Left lobe of liver (tissue), 2 donors: ENCODE data around the gene BAZ2B. TPM values are rescaled to one million over a fixed set of nuclear protein-coding genes. Genes with fewer than 3 reads are reported as not detected.
"Not testable (repeated sequence)": the region's sequence is repeated elsewhere in the genome, so short reads cannot be mapped to it uniquely, and the experiment has no call there.

Source experiments
- ATAC-seq: fragments of 200-7000 bp; cut with Tn5 transposase; one replicate; pipeline ENCODE4 v1.9.1; 2020; ENCODE audit warnings: mild to moderate bottlenecking, moderate library complexity
- DNase-seq: peaks from one replicate; pipeline ENCODE4 v3.0.0-alpha.2; 2020; ENCODE audit warnings: low spot score
- total RNA-seq: library from RNA; stranded (reverse); gene quantifications from one replicate; pipeline ENCODE4 v1.2.1, GENCODE V29; 2021
- donor health status: DM: no; HTN: no; CAD: no; lungs with moderate emphysema.
- donor health status: DM: no; HTN: yes; CAD: no.

Gene BAZ2B, protein sequence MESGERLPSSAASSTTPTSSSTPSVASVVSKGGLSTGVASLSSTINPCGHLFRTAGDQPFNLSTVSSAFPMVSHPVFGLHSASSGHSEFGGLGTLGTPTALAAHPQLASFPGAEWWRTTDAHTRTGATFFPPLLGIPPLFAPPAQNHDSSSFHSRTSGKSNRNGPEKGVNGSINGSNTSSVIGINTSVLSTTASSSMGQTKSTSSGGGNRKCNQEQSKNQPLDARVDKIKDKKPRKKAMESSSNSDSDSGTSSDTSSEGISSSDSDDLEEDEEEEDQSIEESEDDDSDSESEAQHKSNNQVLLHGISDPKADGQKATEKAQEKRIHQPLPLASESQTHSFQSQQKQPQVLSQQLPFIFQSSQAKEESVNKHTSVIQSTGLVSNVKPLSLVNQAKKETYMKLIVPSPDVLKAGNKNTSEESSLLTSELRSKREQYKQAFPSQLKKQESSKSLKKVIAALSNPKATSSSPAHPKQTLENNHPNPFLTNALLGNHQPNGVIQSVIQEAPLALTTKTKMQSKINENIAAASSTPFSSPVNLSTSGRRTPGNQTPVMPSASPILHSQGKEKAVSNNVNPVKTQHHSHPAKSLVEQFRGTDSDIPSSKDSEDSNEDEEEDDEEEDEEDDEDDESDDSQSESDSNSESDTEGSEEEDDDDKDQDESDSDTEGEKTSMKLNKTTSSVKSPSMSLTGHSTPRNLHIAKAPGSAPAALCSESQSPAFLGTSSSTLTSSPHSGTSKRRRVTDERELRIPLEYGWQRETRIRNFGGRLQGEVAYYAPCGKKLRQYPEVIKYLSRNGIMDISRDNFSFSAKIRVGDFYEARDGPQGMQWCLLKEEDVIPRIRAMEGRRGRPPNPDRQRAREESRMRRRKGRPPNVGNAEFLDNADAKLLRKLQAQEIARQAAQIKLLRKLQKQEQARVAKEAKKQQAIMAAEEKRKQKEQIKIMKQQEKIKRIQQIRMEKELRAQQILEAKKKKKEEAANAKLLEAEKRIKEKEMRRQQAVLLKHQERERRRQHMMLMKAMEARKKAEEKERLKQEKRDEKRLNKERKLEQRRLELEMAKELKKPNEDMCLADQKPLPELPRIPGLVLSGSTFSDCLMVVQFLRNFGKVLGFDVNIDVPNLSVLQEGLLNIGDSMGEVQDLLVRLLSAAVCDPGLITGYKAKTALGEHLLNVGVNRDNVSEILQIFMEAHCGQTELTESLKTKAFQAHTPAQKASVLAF (N-terminal part only)
- 20.0 TPM for total RNA-seq

DNA sequence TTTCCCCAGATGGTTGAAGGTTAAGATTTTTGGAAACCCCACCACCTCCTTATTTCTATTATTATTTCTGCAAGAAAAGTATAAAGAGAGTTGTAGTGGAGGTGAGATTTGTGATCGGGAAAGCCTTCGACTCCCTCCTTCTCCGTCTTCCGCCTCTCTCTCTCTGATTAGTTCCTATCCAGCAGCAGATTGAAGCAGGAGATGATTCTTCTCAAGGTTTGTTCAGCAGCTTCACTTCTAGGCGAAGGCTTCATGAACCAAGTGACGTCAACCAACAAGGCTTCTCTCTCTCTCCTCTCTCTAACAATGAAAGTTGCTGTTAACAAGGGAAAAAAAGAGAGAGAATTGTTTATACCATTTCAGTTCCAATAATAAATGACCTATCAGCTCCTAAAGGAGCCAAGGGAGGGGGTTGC lies at the start of gene BAZ2B:
Gene BAZ2B (minus strand): TSS at position 263 of the 416 bp plus-strand sequence. CDS start 137,829 bp downstream, outside the sequence.
- ATAC-seq (peak; percentile 50), DNase-seq (no peak)

DNA sequence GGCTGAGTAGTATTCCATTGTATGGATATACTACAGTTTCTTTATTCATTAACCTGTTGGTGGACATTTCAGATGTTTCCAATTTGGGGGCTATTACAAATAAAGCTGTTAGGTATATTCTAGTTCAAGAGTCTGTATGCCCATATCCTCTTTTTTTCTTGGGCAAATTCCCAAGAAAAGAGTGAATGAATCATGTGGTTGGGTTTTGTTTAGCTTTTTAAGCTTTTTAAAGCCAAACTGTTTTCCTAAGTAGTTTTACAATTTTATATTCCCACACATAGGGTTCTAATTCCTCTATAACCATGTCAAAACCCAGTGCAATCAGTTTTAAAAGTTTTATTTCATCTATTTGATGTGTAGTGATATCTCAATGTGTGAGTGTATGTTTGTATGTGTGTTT lies 44.9 kb upstream of the BAZ2B start:
- DNase-seq = no peak

DNA sequence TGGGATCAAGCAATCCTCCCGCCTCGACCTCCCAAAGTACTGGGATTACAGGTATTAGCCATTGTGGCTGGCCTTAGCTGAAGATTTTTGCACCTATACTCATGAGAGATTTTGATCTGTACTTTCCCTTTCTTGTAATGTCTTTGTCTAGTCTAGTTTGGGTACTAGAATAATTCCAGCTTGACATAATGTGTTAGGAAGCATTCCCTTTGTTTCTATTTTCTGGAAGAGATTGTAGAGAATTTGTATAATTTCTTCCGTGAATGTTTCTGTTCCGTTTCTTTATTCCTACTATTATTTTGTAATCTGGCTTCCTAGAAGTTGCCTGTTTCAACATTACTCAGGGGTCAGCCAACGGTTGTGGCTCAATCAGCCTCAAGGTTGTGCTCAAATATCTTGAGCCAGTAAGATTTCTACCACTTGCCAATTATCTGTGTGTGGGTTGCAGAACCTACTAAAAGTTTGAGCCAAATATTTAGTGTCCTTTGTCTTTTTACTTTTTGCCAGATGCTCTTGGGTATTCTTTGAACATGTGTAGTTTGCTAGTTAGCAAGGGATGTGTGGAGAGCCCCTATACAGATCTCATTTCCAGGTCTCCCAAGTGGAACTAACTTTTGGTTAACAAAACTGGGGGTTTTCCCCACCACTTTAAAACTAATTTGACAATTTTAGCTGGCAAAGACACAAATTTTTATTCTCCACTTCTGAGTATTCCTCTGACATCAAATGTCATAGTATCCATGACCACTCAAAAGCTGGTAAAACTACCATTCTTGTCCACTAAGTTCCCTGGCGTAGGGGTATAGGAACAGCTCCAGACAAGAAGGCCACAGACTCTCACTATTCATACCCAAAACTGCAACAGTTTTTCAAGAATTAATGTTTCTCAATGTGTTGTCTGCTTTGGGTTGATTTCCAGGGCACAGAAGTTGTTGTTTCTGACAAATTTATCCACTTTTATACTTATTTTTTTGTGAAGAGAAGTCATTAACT lies 42.8 kb upstream of the BAZ2B start:
- DNase-seq (no peak), ATAC-seq (peak; percentile 72)

More for the DNA sequence above, 44.9 kb upstream of the BAZ2B start:
- no peak for ATAC-seq

DNA sequence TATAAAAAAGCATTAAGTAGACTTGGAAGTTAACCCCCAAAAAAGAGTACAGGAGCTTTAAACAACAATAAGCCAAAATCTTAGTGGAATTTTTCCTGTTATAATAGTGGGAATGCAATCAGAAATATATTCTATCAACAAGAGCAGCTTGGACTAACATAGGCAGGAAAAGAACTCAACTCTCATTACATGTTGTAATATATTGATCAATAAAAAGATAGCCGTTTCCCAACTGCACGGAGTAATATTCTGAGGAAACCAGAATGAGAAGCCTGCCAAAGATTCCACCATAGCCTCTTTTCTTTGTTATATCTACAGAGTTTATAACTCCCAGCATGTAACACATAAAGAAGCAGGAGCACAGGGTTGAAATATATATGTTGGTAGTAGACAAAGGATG lies 37.6 kb upstream of the BAZ2B start:
- ATAC-seq (peak; percentile 63), DNase-seq (no peak)

- DNase-seq (no peak), ATAC-seq (no peak)
Observed at GRCh38 chr2:159651884-159652283, 35.5 kb upstream of the BAZ2B start.

DNA sequence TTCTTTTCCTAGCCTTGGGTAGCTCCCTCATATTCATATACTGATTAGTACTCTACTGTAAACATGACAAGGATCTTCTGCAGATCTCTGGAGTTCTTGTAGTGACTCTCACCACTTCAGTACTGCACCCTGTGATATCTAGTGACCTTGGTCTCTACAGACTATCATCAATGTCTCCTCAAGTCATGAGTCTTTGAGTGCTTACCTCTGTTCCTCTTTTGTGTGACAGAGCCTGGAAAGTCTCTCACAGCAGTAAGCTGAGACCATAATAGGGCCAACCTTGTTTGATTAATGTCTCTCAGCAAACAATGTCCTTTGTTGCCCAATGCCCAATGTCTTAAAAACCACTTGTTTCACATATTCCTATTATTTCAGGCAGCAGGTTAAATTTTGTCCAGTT lies 34.2 kb upstream of the BAZ2B start:
- ATAC-seq = no peak
- DNase-seq = no peak

DNA sequence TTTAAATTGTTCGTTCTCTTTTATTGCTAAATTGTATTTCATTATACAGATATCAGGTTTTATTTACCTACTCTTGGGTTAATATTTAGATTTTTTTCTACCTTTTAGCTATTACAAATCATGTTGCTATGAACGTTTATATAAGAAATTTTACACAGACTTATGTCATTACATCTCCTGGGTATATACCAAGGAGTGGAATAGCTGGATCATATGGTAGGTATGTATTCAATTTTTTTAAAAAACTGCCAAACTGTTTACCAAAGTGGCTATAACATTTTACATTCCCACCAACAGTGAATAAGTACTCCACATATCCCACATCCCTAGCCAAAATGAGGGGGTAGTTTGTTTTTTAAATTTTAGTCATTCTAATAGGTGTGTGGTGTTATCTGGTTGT lies 32.3 kb upstream of the BAZ2B start:
- ATAC-seq (no peak), DNase-seq (no peak)

DNA sequence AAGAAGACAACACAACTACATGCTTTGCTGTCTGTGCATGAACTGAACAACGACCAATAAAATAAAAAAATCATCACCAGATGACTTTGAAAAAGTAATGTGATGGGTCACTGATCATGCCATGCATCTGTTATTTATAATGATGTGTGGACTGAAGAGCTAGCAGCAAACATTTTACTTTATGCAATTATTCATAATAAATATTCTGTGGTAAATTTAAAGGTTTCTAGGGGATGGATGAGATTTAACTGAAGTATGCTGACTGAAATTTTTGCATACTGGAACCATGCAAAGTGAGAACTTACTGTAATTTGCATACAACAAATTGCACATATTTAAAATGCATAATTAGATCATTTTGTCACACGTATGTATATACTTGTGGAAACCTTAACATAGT lies 31.3 kb upstream of the BAZ2B start:
- DNase-seq = no peak
- no peak for ATAC-seq

DNA sequence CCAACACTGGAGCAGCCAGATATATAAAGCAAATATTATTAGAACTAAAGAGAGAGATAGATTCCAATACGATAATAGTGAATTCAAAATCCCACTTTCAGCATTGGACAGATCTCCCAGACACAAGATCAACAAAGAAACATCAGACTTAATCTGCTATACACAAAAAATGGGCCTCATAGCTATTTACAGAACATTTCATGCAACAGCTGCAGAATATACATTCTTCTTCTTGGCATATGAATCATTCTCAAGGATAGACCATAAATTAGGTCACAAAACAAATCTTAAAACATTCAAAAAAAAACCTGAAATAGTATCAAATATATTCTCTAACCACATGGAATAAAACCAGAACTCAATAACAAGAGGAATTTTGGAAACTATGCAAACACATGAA lies 23.8 kb upstream of the BAZ2B start:
- DNase-seq = no peak
- no peak for ATAC-seq

- no peak for ATAC-seq
- no peak for DNase-seq
Observed at GRCh38 chr2:159639712-159640111, 23.4 kb upstream of the BAZ2B start.

DNA sequence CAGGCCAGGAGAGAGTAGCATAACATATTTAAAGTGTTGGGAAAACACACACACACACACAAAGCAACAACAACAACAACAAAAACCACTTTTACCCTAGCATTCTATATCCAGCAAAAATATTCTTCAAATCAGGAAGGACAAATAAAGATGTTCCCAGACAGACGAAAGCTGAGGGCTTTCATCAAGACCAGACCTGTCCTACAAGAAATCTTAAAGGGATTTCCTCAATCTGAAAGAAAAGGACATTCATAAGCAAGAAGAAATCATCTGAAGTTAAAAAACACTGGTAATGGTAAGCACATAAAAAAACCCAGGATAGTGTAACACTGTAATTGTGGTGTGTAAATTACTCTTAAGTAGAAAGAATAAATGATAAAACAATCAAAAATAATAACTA lies 22.7 kb upstream of the BAZ2B start:
- DNase-seq (no peak), ATAC-seq (no peak)

DNA sequence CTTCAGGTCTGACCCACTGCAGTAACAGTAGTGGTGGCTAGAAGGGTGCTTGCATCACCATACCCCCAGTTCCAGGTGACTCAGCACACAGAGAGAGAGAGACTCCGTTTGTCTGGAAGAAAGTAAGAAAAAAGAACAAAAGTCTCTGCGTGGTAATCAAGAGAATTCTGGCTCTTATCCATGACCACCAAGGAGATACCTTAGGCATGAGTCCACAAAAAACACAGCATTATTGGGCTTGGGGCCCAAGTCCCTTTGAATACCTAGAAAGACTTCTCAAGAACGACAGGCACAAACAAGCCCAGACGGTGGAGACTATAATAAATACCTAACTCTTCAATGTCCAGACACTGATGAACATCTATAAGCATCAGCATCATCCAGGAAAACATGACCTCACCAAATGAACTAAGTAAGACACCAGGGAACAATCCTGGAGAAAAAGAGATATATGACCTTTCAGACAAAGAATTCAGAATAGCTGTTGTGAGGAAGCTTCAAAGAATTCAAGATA lies 21.7 kb upstream of the BAZ2B start:
- no peak for ATAC-seq
- DNase-seq = no peak

- DNase-seq (no peak), ATAC-seq (peak; percentile 62)
Observed at GRCh38 chr2:159637240-159637639, 20.9 kb upstream of the BAZ2B start.

DNA sequence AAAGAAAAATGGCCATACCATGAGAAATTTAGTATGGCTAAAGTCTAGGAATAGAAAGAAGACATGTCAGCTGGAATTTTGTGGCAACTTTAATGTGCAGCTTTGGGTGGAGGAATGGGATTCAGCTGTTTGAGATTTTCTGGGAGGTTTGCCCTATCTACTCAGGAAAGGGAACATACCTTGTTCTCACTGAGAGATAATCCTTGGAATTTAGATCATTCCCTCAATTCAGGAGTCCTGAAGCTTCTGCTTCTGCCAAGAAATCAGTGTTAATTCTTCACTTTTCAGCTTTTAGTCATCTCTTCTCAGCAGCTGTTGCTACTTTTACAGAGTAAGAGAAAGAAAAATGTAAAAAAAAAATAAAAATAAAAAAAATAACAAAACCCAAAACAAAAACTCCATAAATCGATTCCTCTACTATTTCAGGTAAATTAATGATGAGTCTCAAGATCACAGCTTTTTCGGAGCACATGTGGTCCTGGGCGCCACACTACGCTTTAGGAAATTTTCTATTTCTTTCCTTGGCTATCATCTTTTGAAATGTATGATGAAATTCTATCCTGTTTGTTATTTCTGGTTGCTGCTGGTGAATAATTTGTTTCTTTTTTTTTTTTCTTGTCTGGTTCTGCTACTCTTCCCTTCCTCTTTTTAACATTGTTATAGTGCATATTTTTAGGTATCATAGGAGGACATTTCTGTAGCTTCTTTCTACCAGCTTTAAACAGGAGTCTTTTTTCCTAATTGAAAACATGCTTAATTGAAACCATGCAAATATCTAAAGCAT lies 18.9 kb upstream of the BAZ2B start:
- DNase-seq = no peak
- ATAC-seq = no peak

GRCh38 chr2:159633219-159633618 lies 16.9 kb upstream of the BAZ2B start:
- ATAC-seq (no peak), DNase-seq (no peak)

DNA sequence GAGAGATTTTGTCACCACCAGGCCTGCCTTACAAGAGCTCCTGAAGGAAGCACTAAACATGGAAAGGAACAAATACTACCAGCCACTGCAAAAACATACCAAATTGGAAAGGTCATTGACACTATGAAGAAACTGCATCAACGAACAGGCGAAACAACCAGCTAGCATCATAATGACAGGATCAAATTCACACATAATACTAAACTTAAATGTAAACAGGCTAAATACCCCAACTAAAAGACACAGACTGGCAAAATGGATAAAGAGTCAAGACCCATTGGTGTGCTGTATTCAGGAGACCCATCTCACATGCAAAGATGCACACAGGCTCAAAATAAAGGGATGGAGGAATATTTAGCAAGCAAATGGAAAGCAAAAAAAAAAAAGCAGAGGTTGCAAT lies 9.3 kb upstream of the BAZ2B start:
- not testable (repeated sequence) for ATAC-seq, DNase-seq

DNA sequence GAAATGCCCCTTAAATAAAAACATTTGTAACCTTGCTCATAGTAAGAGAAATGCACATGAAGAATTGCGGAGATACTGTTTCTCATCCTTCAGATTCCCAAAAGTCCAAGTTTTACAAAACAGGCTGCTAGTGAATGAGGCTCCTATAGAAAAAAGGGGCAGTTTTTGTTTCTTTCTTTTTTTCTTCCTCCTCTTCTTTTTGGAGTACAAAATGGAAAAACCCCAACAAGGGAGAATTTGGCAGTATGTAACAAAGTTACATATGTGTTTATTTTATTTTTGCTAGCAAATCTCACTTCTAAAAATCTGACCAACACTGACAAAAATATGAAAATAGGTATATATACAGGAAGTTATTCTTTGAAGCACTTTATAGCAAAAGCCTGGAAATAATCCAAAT lies 7.1 kb upstream of the BAZ2B start:
- DNase-seq (no peak), ATAC-seq (no peak)

GRCh38 chr2:159622966-159623365 lies 6.6 kb upstream of the BAZ2B start:
- ATAC-seq = no peak
- DNase-seq = no peak

DNA sequence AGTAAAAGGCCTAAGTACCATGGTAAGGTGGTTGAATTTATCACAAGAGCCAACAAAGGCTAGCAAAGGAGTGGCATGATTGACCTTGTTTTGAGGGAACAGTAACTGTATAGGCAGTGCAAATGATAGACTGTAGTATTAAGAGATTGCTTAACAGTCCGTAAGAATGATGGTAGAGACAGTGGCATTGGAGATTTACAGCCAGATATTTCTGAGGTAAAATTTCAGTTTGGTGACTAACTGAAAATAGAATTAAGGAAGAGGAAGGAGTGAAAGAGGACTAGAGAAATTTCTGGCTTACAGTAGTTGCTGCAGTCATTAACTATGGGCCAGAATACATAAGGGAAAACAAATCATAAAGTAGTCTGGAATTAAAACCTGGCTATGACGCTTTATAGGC lies 4.4 kb upstream of the BAZ2B start:
- DNase-seq (no peak), ATAC-seq (no peak)
